Nephron progenitor cell (in vitro differentiated cells): ENCODE results near the gene NR0B2.

Experiments used
- DNase-seq: peaks from one replicate; pipeline ENCODE4 v3.0.0; 2021
- H3K27ac Mint-ChIP-seq: 2 replicates; pipeline ENCODE4 v1.8.0; 2021; ENCODE audit warnings: mild to moderate bottlenecking, moderate library complexity, mixed read lengths
- H3K27me3 Mint-ChIP-seq: 2 replicates; pipeline ENCODE4 v1.8.0; 2021; ENCODE audit warnings: mild to moderate bottlenecking, low read depth, mixed read lengths; ENCODE audit not compliant: poor library complexity
- H3K36me3 Mint-ChIP-seq: 2 replicates; pipeline ENCODE4 v1.8.0; 2021; ENCODE audit warnings: low read depth, mixed read lengths
- H3K4me1 Mint-ChIP-seq: 2 replicates; pipeline ENCODE4 v1.8.0; 2021; ENCODE audit warnings: mixed read lengths
- H3K4me3 Mint-ChIP-seq: 2 replicates; pipeline ENCODE4 v1.8.0; 2021; ENCODE audit warnings: mild to moderate bottlenecking, moderate library complexity, mixed read lengths
- H3K9me3 Mint-ChIP-seq: 2 replicates; pipeline ENCODE4 v1.8.0; 2021; ENCODE audit warnings: mild to moderate bottlenecking, moderate library complexity, mixed read lengths
- TF ChIP-seq, protein P1 (sequence below): fragments of 200-600 bp; sonication (generic); IDR thresholded peaks from 2 replicates; pipeline ENCODE4 v1.5.0; 2021; ENCODE audit warnings: antibody characterized with exemption

NR0B2 gene

DNA sequence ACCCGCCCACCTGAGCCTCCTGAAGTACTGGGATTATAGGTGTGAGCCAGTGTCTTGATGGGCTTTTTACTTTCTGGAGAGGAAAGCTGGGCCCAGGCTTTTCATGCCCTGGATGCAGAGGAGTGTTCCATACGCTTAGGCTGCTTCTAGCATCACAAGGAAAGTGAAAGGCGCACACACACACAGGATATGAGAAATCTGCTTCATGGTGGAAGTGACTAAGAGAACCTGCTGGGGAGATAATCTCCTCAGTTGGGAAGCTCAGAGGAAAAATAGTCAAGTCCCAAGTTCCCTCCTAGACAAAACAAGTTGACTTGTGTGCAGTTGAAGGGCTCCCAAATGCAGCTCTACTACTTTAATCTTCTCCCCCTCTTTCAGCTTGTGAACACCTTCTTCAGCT lies 9.9 kb upstream of the NR0B2 start:
- Mint-ChIP-seq H3K36me3 (peaks cover 51% of the 10 kb centered on the region), H3K4me3 (peak overlapping the region; percentile 92), H3K9me3 (no peaks in the 10 kb centered on the region), H3K4me1 (peaks cover 30% of the 10 kb centered on the region), H3K27ac (no peak overlapping the region), H3K27me3 (peaks cover 4% of the 10 kb centered on the region)
- TF ChIP-seq, protein P1, sequence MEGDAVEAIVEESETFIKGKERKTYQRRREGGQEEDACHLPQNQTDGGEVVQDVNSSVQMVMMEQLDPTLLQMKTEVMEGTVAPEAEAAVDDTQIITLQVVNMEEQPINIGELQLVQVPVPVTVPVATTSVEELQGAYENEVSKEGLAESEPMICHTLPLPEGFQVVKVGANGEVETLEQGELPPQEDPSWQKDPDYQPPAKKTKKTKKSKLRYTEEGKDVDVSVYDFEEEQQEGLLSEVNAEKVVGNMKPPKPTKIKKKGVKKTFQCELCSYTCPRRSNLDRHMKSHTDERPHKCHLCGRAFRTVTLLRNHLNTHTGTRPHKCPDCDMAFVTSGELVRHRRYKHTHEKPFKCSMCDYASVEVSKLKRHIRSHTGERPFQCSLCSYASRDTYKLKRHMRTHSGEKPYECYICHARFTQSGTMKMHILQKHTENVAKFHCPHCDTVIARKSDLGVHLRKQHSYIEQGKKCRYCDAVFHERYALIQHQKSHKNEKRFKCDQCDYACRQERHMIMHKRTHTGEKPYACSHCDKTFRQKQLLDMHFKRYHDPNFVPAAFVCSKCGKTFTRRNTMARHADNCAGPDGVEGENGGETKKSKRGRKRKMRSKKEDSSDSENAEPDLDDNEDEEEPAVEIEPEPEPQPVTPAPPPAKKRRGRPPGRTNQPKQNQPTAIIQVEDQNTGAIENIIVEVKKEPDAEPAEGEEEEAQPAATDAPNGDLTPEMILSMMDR = no peak
- no peak for DNase-seq

DNA sequence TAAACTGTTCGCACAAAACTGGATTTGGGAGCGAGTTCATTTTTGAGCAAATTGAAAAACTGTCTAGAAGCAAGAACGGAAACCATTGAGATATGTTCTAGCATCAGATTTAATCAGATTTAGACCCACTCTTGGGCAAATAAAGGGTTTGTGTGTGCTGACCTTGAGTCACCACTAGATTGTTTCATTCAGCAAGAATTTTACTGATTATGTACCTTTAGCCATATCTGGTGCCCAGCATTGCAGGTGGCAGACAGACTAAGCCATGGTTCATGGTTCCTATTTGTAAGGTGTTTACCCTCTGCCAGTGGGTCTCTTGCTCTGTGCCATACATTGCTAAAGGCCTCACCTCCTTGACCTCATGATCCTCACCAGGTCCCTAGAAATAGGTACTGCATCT lies 9.1 kb upstream of the NR0B2 start:
- TF ChIP-seq, protein P1 = no peak
- Mint-ChIP-seq H3K27ac (no peak overlapping the region), H3K4me1 (peaks cover 30% of the 10 kb centered on the region)

DNA sequence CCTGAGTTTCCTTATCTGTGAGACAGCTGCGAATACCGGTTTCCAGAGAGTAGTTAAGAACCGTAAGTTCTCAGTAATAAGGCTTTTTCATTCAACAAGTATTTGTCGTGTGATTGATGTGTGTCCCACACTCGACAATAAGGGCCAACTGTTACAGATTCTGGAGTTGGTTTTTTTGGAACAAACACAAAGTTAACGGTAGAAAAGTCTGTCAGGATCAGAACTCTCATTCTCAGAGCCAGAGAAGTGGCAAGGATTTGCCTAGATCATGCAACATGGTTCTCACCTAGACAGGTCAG lies 8.6 kb upstream of the NR0B2 start:
- H3K27ac Mint-ChIP-seq = no peak overlapping the region
- peaks cover 30% of the 10 kb centered on the region for H3K4me1 Mint-ChIP-seq
- peak overlapping the region; percentile 92 for H3K4me3 Mint-ChIP-seq
- peaks cover 38% of the 10 kb centered on the region for H3K36me3 Mint-ChIP-seq
- peaks cover 4% of the 10 kb centered on the region for H3K27me3 Mint-ChIP-seq
- no peak for DNase-seq
- TF ChIP-seq, protein P1 = no peak
- H3K9me3 Mint-ChIP-seq = no peaks in the 10 kb centered on the region

More for the DNA sequence above, 9.1 kb upstream of the NR0B2 start:
- H3K9me3 Mint-ChIP-seq = no peaks in the 10 kb centered on the region
- H3K27me3 Mint-ChIP-seq = peaks cover 4% of the 10 kb centered on the region
- peak overlapping the region; percentile 92 for H3K4me3 Mint-ChIP-seq
- H3K36me3 Mint-ChIP-seq = peaks cover 43% of the 10 kb centered on the region
- no peak for DNase-seq

DNA sequence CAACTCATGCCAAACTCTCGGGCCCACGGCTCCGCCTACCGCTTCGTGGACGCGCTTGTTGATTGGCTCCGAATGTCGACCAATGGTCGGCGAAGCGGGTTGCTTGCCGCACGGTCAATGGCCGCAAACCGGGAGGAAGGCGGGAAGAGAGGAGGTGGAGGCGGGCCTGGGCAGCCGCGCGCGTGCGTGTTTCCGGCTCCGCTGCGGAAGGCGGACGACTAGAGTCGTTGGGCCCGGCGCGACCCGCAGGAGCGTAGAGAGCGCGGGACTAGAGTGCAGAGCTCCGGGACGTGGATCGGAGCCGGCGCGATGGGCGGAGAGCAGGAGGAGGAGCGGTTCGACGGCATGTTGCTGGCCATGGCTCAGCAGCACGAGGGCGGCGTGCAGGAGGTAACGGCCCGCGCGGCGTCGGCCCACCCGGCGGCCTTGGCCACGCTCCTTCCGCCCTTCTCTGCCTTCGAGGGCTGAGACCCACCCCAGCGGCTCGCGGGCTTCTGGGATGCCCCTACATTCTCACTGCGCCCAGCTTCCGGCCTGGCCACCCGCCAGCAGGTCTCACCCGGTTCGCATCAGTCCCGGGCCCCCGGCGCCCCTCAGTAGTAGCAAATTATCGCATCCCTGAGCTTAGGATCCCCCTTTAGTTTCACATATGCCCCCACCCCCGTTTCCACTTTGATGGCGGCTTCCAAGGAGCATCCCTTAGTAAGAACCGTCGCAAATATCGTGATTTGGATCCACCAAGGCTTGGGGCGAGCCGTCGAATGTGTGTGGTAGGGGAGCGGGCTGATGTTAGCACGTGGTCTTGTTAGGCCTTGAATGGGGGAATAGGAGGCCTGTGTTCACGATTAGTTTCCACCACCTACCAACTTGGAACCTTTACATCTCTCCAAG lies 8.0 kb upstream of the NR0B2 start, which contains the start of gene NUDC:
NUDC (plus strand) TSS at position 204 of the 891 bp plus-strand sequence; CDS start at position 310, 106 bp downstream.
- peak; percentile 94 for DNase-seq
- H3K4me3 Mint-ChIP-seq = peak within 1 kb of the TSS; percentile 92
- H3K27me3 Mint-ChIP-seq = peaks cover 8% of the 10 kb centered on the region
- H3K4me1 Mint-ChIP-seq = peaks cover 30% of the 10 kb centered on the region
- peak within 1 kb of the TSS; percentile 81 for H3K27ac Mint-ChIP-seq
- H3K9me3 Mint-ChIP-seq = no peaks in the 10 kb centered on the region
- peaks cover 33% of the 10 kb centered on the region for H3K36me3 Mint-ChIP-seq
- TF ChIP-seq, protein P1 = no peak

DNA sequence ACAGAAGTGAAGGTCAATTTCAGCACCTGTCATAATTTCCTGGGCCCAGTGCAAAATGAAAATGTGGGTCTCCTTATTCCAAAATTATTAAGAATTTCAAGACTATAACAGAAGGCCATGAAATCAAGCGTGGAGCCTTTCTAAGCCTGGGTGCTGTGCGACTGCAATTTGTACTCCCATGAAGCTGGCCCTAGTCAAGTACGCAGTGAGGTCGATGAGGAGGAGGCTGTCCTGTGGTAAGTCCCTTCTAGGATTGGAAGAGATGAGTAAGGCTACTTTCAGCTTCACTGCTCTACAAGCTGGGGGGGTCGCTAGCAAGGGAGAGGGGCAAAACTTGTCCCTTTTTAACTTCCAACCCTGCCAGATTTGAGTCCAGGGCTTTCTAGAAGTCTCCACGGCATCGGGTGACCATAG lies 7.4 kb upstream of the NR0B2 start:
- Mint-ChIP-seq H3K27me3 (peaks cover 15% of the 10 kb centered on the region), H3K27ac (peak overlapping the region; percentile 81), H3K36me3 (peaks cover 26% of the 10 kb centered on the region), H3K9me3 (no peaks in the 10 kb centered on the region), H3K4me1 (peaks cover 30% of the 10 kb centered on the region), H3K4me3 (peak overlapping the region; percentile 92)
- TF ChIP-seq, protein P1 = no peak
- no peak for DNase-seq
